T-helper 1 cell (primary cell): ENCODE measurements around the gene SLC25A19.
A peak's percentile ranks its signal among the peaks of the same experiment; 100 is the strongest.

Experiments used
- DNase-seq, 5 donors: peaks; one replicate each; pipeline ENCODE4 v3.0.0-alpha.2; 2012 to 2020

Gene SLC25A19

DNA sequence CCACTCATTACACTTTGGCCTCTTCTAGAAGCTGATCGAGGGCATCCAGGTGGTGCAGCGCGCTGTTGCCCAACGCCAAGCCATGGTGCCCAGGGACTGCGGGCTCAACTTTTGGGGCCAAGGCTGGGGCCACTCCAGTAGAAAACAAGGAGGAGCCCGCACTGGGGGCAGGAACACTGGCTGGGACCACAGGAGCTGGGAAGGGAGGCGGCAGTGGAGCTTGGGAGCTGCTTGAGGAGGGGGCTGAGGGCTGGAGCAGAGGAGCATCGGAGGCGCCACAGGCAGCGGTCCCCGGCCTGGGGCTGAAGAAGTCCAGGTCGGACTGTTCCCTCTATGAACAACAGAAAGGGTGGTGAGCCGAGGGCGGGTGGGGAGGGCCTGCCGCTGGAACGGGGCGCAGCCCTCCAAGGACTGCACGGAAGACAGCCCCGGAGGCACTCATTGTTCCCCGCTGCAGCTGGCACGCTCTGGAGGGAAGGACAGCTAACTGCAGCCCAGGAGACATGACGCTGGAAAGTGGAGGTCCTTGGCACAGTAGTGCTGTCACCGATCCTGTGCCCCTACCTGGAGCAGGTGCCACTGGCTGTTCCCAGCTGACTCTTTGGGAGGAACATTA, 49.3 kb downstream of the SLC25A19 start:
- no peak for DNase-seq

DNA sequence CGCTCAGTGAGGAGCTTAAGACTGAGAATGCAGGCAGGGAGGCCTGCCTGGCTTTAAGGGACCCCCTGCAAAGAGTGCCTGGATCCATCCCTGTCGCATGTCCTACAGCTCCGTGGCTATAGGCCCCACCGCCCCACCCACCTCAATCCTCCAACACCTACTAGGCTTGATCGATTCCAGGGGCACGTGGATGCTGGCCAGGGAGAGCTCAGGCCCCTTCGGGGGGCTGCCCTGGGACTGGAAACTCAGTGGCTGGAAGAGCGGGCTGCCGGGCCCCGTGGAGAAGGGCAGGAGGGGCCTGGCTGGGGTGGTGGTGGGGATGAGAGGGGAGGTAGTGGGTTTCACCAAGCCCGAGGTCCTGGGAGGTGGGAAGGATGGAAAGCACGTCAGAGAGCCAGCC, 50.0 kb downstream of the SLC25A19 start:
- DNase-seq: no peak

DNA sequence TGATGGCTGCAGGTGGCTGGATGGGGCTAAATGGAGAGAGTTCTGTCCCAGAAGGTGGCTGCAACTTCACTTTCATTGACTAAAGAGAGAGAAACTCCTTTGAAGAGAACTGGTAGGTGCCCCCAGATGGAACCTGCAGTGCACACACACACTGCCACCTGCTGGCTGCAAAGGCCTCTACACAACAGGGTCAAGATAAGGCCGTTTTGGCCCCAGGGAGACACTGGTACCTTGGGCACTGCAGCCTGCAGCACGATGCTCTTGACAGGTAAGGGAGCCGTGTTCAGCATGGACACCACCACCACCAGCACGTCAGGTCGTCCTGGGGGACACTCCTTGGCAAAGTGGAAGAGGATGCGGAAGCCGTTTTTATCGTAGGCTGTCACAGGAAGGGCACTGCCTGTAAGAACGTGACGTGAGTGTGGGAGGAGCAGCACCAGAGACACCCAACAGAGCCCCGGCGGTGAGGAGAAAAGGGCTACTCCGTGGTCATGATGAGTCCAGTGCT, 50.5 kb downstream of the SLC25A19 start:
- DNase-seq: peak; percentile 38 to 63 (median 48)

DNA sequence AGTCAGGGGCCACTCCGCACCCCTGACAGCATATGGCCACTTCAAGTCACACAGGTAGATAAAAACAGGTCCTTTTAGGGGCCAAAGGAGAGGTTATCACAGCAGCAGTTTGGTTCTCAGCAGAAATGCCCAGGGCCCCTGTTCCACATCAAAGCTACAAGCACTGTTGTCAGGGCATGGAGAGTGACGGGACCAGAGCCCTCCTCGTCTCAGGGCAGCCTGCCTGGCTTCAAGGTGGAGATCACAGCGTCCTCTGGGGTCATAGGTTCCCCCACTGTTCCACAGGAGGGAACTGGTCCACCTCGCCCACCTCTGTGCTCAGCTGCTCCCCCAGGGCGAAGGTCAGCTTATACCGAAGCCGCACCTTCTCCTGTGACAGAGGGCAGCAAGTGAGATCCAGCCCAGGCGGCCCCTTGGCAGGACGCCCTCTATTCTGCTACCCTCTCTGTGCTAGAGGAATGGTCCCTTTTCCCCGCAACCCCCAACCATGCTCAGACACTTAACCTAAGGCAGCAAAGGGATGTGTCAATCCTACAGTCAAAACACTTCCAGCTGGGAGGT, 51.1 kb downstream of the SLC25A19 start:
- DNase-seq: no peak

DNA sequence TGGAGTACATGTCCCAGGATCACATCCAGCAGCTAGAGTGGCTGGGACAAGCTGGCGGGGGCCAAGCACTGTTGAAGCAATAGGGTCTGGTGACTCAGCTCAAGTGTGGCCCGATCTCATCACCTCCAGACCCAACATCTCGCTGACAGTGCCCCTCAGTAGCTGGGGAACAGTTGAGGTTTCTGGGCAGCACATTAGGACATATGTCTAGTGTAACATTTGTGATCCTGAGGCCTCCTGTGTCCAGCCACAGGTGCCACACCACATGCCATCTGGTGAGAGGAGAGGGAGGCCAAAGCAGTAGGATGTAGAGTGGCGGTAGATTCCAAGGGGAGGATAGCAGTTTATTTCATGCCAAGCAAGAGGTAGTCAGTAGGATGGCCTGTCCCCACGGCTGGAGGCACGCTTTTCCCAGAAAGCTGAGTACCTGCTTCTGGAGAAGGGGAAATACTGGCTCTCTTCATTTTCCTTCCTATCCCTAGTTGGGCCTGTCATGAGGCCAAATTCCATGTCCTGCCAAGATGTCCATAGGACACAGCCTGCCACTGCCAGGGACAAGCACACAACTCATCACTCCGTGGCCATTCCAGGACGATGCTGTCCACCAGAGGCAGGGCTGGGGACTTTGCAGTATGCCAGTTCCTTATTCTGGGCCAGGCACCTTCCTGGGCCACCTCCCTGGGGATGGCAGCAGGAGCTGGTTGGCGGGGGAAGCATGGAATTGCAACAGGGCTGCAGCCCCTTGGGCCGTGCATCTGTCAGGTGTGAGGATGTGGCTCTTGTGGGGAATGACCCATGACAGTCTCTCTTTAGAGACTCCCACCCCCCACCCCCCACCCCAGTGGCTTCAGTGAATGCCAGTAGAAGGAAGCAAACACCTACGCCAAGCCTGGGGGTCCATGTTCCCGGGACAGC, 51.9 kb downstream of the SLC25A19 start:
- no peak for DNase-seq

DNA sequence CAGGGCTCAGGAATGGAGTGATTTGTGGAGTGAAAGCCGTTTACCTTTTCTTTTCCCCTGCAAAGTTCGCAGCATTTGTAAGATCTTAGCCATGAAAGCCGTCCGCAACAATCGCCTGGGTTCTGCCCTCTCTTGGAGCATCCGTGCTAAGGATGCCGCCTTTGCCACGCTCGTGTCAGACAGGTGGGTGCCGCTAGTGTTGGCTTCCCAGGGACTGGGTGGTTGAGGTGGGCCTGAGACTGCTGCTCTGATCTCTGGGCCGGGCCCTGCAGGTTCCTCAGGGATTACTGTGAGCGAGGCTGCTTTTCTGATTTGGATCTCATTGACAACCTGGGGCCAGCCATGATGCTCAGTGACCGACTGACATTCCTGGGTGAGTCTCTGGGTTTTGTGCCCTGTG, 56.4 kb downstream of the SLC25A19 start:
- no peak for DNase-seq

DNA sequence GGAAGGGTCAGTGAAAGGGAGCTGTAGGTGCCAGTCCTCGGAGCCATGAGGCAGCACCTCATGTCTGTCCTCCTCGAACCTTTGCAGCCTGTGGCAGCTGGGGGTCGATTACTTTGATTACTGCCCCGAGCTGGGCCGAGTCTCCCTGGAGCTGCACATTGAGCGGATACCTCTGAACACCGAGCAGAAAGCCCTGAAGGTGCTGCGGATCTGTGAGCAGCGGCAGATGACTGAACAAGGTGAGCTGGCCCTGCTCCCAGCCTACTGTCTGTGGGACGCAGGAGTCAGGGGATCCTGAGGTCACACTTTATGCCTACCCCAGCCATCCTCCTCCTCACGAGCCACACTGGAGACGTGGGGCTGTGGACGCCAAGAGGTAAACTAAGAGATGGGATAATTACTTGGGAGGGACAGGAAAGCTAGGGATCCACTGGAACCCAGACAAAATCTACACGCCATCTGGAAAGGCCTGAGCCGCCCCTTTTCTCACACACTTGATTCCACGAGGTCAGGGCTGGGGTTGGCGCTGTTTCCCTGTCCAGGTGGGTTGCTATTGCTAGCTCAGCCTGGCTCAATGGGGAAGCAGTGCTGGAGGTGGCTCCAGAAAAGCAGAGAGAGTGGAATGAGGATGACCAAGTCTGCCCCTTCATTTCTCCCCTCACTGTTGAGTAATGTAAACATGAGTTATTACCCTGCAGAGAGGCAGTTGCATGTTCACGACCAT, 57.3 kb downstream of the SLC25A19 start:
- no peak for DNase-seq

DNA sequence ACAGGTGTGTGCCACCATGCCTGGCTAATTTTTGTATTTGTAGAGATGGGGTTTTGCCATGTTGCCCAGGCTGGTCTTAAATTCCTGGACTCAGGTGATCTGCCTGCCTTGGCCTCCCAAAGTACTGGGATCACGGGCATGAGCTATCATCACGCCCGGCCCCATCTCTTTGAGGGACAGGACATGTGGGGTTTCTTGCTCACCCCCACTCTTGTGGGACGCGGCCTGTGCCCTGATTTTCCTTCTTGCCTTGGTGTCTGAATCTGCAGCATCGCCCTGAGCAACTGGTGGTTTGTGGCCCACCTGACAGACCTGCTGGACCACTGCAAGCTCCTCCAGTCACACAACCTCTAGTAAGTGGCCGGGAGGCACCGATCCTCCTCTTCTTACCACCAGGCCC, 58.2 kb downstream of the SLC25A19 start:
- DNase-seq: no peak

DNA sequence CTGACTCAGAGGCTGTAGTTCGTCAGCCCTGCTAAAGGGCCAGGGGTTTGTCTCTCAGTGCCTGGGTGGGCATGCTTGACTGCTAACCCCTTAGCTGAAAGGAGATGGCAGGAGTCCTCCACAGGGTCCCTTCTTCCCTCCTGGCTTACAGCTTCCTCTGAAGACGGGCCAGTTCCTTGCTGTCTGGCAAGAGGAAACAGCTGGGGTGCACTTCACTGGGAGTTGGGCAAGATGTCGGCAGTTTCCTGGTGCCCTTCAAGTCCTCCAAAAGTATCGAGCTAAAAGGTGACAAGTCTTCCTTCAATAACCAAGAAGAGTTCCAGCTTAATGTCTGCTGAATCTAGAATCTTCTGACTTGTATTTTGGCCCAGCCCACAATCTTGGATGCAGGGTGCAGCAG, 60.4 kb downstream of the SLC25A19 start:
- no peak for DNase-seq

DNA sequence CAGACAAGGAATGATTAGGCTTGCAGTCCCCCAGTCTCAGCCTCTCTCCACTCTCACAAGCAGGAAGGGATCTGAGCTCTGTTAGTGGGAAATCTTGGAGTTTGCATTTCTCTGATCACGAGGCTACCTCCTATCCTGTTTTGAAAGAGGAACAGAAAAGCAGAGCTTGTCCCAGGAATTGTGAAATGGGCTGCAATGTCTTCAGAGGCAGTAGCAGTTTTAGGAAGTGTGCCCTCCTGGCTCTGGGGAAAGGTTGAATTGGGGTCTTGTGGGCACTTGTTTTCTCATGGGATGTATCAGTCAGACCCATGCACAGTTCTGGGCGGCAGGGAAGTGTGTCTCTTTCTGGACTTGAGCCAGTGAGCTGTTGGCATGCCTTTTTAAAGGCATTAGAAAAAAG, 60.9 kb downstream of the SLC25A19 start:
- no peak for DNase-seq

DNA sequence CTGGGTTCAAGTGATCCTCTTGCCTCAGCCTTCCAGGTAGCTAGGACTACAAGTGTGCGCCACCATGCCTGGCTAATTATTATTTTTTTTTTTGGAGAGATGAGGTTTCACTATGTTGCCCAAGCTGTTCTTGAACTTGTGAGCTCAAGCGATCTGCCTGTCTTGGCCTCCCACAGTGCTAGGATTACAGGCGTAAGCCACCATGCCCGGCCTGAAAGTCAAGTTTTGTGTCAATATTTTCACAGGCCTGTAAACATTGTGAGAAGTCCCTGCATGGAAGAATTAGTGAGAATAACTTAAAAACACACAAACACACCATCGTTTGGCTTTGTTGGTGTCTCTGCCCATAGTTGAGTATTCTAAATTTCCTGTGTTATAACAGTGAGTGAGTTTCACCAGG, 61.5 kb downstream of the SLC25A19 start:
- DNase-seq: no peak

DNA sequence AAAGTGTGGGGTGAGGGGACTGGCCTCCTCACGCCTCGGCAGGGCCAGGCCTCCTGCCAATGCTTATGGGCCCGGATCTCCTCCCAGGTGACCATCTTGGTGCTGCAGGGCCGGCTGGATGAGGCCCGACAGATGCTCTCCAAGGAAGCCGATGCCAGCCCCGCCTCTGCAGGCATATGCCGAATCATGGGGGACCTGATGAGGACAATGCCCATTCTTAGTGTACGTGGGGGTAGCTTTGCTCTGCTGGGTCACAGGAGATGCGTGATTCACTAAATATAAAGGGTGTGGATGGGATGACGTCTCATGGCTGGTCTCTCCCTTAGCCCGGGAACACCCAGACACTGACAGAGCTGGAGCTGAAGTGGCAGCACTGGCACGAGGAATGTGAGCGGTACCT, 64.2 kb downstream of the SLC25A19 start:
- no peak for DNase-seq
